ENCODE results near the gene RGR.

The RGR gene

DNA sequence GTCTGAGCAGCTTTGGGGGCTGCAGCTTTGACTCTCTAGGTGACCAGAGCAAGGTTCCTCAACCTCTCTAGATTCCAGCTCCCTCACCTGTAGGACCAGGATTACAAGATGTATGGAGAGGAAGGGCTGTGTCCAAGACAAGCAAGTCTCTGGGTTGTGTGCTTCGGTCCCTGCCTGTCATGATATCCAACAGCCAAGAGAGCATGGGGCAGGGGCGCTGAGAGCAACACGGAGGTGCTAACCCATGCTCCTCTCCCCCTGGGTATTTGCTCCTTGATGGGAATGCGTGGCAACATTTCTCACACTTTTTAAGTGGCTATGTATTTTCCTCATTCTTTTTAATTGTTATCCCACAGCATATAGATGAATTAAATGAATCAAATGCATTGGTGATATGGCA is 40.2 kb upstream of the RGR start:
- H3K9me3 ChIP-seq (ENCODE audit: control insufficient read depth in 1 of 2, low read length in 2 of 2), result no peaks in the 10 kb centered on the region
- H3K27ac ChIP-seq (ENCODE audit: low read depth, low read length), result no peak overlapping the region
- no peak overlapping the region for H3K9ac ChIP-seq (ENCODE audit: low read depth in 1 of 2, low read length in 2 of 2)
- no peak overlapping the region for H3K4me3 ChIP-seq (ENCODE audit: low read depth in 1 of 2, low read length in 2 of 2)
- no peaks in the 10 kb centered on the region for H3K27me3 ChIP-seq (ENCODE audit: control insufficient read depth in 1 of 2, insufficient read depth in 2 of 2, low read length in 2 of 2)
- no peaks in the 10 kb centered on the region for H3K36me3 ChIP-seq (ENCODE audit: control insufficient read depth in 1 of 2, insufficient read depth in 2 of 2, low read length in 2 of 2)
- H3K4me1 ChIP-seq (ENCODE audit: control insufficient read depth in 1 of 2, insufficient read depth in 2 of 2, low read length in 2 of 2), result peaks cover 6% of the 10 kb centered on the region in 2 donors

DNA sequence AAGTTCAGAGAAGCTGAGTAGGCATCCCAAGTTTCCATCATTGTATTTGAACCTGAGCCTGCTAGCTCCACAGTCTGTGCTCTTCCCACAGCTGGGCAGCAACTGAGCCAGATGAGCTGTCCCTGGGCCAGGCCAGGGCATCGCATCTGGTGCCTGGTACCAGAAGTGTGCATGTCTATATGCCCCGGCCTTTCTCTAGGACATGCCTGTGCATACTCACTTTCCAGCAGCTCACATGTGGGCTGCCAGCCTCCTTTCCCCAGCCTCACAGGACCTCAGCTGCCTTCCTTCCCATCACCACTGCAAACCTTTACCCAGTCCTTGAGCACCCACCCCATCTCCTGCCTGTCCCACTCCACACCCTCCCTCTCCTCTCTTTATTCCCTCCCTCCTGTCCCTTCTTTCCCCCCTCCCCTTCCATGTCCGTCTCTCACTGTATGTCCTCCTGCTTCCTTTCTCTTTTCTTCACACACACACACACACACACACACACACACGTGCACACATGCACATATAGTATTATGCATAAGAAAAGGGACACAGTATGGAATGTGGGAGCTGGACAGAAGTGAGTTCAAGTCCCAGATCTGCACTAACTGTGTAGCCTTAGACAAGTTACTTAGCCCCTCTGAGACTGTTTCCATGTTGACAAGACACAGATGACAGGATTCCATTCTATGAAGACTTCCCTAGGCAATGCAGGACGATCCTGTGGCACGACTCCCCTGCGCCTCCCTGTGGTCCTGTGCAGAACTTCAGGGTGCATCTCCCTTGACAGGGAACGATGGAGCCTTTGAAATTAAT is 39.6 kb upstream of the RGR start:
- Histone ChIP-seq H3K4me3 (ENCODE audit: low read depth in 1 of 2, low read length in 2 of 2) (no peak overlapping the region), H3K9ac (ENCODE audit: low read depth in 1 of 2, low read length in 2 of 2) (no peak overlapping the region), H3K27me3 (ENCODE audit: control insufficient read depth in 1 of 2, insufficient read depth in 2 of 2, low read length in 2 of 2) (no peaks in the 10 kb centered on the region), H3K4me1 (ENCODE audit: control insufficient read depth in 1 of 2, insufficient read depth in 2 of 2, low read length in 2 of 2) (peaks cover 6% of the 10 kb centered on the region in 2 donors), H3K27ac (ENCODE audit: low read depth, low read length) (no peak overlapping the region), H3K9me3 (ENCODE audit: control insufficient read depth in 1 of 2, low read length in 2 of 2) (no peaks in the 10 kb centered on the region), H3K36me3 (ENCODE audit: control insufficient read depth in 1 of 2, insufficient read depth in 2 of 2, low read length in 2 of 2) (no peaks in the 10 kb centered on the region)

DNA sequence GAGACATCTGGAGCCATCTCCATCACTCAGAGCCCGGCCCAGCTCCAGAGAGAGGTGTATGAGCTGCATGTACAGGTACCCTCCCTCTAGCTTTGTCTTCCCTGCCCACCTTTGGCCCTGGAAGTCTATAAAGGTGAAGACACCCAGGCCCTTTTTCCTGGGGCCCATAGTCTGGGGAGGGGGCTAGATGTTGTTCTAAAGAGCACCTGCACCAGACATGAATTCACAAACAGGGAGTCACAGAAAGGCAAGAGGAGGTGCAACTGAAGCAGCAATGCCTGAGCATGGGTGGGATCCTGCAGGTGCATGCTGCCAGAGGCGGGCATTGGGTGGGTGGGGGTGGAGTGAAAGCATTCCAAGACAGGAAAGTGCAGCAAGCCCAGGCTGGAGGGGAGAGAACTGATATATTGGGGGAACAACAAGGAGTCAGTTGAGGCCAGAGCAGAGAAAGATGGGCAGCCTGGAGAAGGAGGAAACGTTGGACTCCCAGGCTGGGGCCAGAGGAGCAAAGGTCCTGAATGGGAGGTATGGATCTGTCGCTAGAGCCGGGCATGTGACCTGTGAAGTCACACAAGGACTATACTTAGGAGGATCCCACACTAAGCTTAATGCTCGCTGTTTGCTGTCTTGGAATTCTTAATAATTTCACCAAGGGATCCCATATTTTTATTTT is 38.9 kb upstream of the RGR start:
- no peak overlapping the region for H3K27ac ChIP-seq (ENCODE audit: low read depth, low read length)
- no peaks in the 10 kb centered on the region for H3K36me3 ChIP-seq (ENCODE audit: control insufficient read depth in 1 of 2, insufficient read depth in 2 of 2, low read length in 2 of 2)
- H3K4me3 ChIP-seq (ENCODE audit: low read depth in 1 of 2, low read length in 2 of 2), result no peak overlapping the region
- H3K9me3 ChIP-seq (ENCODE audit: control insufficient read depth in 1 of 2, low read length in 2 of 2), result no peaks in the 10 kb centered on the region
- H3K27me3 ChIP-seq (ENCODE audit: control insufficient read depth in 1 of 2, insufficient read depth in 2 of 2, low read length in 2 of 2), result no peaks in the 10 kb centered on the region
- no peak overlapping the region for H3K9ac ChIP-seq (ENCODE audit: low read depth in 1 of 2, low read length in 2 of 2)
- peaks cover 5 to 6% of the 10 kb centered on the region in 2 donors for H3K4me1 ChIP-seq (ENCODE audit: control insufficient read depth in 1 of 2, insufficient read depth in 2 of 2, low read length in 2 of 2)

DNA sequence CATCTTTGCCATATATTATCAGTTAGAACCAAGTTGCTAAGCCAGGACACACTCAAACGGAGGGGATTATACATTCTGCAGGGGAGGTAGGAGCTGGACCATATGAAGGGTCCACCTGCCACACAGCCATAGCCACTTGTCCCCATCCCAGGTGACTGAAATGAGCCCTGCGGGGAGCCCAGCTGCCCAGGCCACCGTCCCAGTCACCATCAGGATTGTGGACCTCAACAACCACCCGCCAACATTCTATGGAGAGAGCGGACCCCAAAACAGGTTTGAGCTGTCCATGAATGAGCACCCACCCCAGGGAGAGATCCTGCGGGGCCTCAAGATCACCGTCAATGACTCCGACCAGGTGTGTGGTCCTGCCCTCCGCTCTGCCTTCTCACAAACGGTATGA is 36.8 kb upstream of the RGR start:
- Histone ChIP-seq H3K4me3 (ENCODE audit: low read depth in 1 of 2, low read length in 2 of 2) (no peak overlapping the region), H3K9me3 (ENCODE audit: control insufficient read depth in 1 of 2, low read length in 2 of 2) (no peaks in the 10 kb centered on the region), H3K27me3 (ENCODE audit: control insufficient read depth in 1 of 2, insufficient read depth in 2 of 2, low read length in 2 of 2) (no peaks in the 10 kb centered on the region), H3K27ac (ENCODE audit: low read depth, low read length) (no peak overlapping the region), H3K4me1 (ENCODE audit: control insufficient read depth in 1 of 2, insufficient read depth in 2 of 2, low read length in 2 of 2) (no peaks in the 10 kb centered on the region), H3K9ac (ENCODE audit: low read depth in 1 of 2, low read length in 2 of 2) (no peak overlapping the region), H3K36me3 (ENCODE audit: control insufficient read depth in 1 of 2, insufficient read depth in 2 of 2, low read length in 2 of 2) (no peaks in the 10 kb centered on the region)

DNA sequence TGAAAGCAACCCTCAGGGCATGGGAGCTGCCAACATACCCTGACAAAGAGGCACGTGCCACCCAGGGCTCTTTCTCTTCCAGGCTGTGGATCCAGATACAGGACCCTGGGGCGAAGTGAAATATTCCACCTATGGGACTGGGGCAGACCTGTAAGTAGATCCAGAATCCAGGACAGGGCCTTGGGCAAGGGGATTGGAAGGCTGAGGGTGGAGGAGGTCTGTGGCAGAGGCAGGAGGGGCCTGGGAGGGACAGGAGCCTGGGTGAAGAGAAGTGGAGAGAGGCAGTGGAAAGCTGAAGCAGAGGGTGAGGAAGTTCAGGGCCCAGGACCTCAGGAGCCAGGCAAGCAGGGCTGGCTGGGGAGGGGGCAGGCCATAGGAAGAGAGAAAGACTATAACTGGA is 33.3 kb upstream of the RGR start:
- Histone ChIP-seq H3K4me1 (ENCODE audit: control insufficient read depth in 1 of 2, insufficient read depth in 2 of 2, low read length in 2 of 2) (no peaks in the 10 kb centered on the region), H3K9me3 (ENCODE audit: control insufficient read depth in 1 of 2, low read length in 2 of 2) (no peaks in the 10 kb centered on the region), H3K27ac (ENCODE audit: low read depth, low read length) (no peak overlapping the region), H3K27me3 (ENCODE audit: control insufficient read depth in 1 of 2, insufficient read depth in 2 of 2, low read length in 2 of 2) (peaks cover 0 to 6% of the 10 kb centered on the region in 2 donors), H3K36me3 (ENCODE audit: control insufficient read depth in 1 of 2, insufficient read depth in 2 of 2, low read length in 2 of 2) (no peaks in the 10 kb centered on the region), H3K9ac (ENCODE audit: low read depth in 1 of 2, low read length in 2 of 2) (no peak overlapping the region), H3K4me3 (ENCODE audit: low read depth in 1 of 2, low read length in 2 of 2) (no peak overlapping the region)

DNA sequence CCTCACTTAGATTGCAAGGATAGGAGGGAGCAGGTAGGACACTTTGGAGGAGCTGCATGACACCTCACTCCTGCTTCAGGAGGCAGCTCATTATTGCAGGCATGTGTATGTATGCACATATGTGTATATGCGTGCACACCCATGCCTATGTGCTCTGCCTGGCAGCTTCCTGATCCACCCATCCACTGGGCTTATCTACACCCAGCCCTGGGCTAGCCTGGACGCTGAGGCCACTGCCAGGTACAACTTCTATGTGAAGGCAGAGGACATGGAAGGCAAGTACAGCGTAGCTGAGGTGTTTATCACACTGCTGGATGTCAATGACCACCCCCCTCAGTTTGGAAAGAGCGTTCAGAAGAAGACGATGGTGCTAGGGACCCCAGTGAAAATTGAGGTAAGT is 32.8 kb upstream of the RGR start:
- Histone ChIP-seq H3K4me1 (ENCODE audit: control insufficient read depth in 1 of 2, insufficient read depth in 2 of 2, low read length in 2 of 2) (no peaks in the 10 kb centered on the region), H3K27me3 (ENCODE audit: control insufficient read depth in 1 of 2, insufficient read depth in 2 of 2, low read length in 2 of 2) (peaks cover 0 to 6% of the 10 kb centered on the region in 2 donors), H3K9ac (ENCODE audit: low read depth in 1 of 2, low read length in 2 of 2) (no peak overlapping the region), H3K9me3 (ENCODE audit: control insufficient read depth in 1 of 2, low read length in 2 of 2) (no peaks in the 10 kb centered on the region), H3K4me3 (ENCODE audit: low read depth in 1 of 2, low read length in 2 of 2) (no peak overlapping the region), H3K36me3 (ENCODE audit: control insufficient read depth in 1 of 2, insufficient read depth in 2 of 2, low read length in 2 of 2) (no peaks in the 10 kb centered on the region), H3K27ac (ENCODE audit: low read depth, low read length) (no peak overlapping the region)

DNA sequence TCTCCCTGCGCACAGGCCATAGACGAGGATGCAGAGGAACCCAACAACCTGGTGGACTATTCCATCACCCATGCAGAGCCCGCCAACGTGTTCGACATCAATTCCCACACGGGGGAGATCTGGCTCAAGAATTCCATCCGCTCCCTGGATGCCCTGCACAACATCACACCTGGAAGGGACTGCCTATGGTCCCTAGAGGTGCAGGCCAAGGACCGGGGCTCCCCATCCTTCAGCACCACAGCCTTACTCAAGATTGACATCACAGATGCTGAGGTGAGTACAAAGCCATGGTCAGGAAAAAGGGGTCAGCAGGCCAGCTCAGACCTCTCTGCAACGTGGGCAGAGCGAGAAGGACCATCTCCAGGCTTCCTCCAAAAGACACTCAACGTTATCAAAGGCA is 31.8 kb upstream of the RGR start:
- Histone ChIP-seq H3K9me3 (ENCODE audit: control insufficient read depth in 1 of 2, low read length in 2 of 2) (no peaks in the 10 kb centered on the region), H3K27ac (ENCODE audit: low read depth, low read length) (no peak overlapping the region), H3K36me3 (ENCODE audit: control insufficient read depth in 1 of 2, insufficient read depth in 2 of 2, low read length in 2 of 2) (no peaks in the 10 kb centered on the region), H3K4me1 (ENCODE audit: control insufficient read depth in 1 of 2, insufficient read depth in 2 of 2, low read length in 2 of 2) (no peaks in the 10 kb centered on the region), H3K9ac (ENCODE audit: low read depth in 1 of 2, low read length in 2 of 2) (no peak overlapping the region), H3K27me3 (ENCODE audit: control insufficient read depth in 1 of 2, insufficient read depth in 2 of 2, low read length in 2 of 2) (peaks cover 0 to 6% of the 10 kb centered on the region in 2 donors), H3K4me3 (ENCODE audit: low read depth in 1 of 2, low read length in 2 of 2) (no peak overlapping the region)

DNA sequence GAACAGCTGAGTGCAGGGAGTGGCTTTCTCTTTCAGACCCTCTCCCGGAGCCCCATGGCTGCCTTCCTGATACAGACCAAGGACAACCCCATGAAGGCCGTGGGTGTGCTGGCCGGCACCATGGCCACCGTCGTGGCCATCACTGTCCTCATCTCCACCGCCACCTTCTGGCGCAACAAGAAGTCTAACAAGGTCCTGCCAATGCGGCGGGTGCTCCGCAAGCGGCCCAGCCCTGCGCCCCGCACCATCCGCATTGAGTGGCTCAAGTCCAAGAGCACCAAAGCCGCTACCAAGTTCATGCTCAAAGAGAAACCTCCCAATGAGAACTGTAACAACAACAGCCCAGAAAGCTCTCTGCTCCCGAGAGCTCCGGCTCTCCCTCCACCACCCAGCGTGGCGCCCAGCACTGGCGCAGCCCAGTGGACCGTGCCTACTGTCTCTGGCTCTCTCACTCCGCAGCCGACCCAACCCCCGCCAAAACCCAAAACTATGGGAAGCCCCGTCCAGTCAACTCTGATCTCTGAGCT is 30.7 kb upstream of the RGR start:
- Histone ChIP-seq H3K4me3 (ENCODE audit: low read depth in 1 of 2, low read length in 2 of 2) (no peak overlapping the region), H3K4me1 (ENCODE audit: control insufficient read depth in 1 of 2, insufficient read depth in 2 of 2, low read length in 2 of 2) (no peaks in the 10 kb centered on the region), H3K27ac (ENCODE audit: low read depth, low read length) (no peak overlapping the region), H3K27me3 (ENCODE audit: control insufficient read depth in 1 of 2, insufficient read depth in 2 of 2, low read length in 2 of 2) (peaks cover 0 to 6% of the 10 kb centered on the region in 2 donors), H3K36me3 (ENCODE audit: control insufficient read depth in 1 of 2, insufficient read depth in 2 of 2, low read length in 2 of 2) (no peaks in the 10 kb centered on the region), H3K9ac (ENCODE audit: low read depth in 1 of 2, low read length in 2 of 2) (no peak overlapping the region), H3K9me3 (ENCODE audit: control insufficient read depth in 1 of 2, low read length in 2 of 2) (no peaks in the 10 kb centered on the region)

DNA sequence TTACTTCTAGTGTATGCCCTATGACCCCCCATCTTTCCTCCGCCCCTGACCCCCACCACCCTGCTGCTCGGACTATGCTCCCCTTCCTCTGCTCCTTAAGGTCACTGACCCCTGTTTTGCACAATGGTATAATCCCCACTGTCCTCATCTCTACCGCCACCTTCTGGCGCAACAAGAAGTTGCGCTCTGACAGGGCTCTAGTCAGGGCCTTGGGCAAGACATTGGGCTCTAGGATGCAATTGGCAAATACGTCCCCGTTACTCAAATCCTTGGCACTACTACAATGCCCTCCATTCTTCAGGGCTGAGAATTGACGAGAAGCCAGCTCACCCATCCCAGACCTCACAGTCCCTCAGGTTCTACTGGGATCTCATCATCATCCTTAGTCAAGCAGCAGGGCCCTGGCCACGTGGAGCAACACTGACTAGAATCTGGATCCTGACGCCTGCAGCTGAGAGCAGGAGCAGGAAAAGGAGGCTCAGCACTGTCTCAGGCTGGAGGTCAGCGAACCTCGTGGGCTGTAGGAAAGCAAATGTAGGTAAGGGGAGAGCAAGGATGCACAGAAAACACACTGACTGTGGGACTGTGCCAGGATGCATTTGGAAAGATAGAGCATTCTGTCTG is 30.1 kb upstream of the RGR start:
- no peak overlapping the region for H3K4me3 ChIP-seq (ENCODE audit: low read depth in 1 of 2, low read length in 2 of 2)
- H3K9ac ChIP-seq (ENCODE audit: low read depth in 1 of 2, low read length in 2 of 2), result no peak overlapping the region
- no peaks in the 10 kb centered on the region for H3K4me1 ChIP-seq (ENCODE audit: control insufficient read depth in 1 of 2, insufficient read depth in 2 of 2, low read length in 2 of 2)
- peaks cover 0 to 6% of the 10 kb centered on the region in 2 donors for H3K27me3 ChIP-seq (ENCODE audit: control insufficient read depth in 1 of 2, insufficient read depth in 2 of 2, low read length in 2 of 2)
- no peak overlapping the region for H3K27ac ChIP-seq (ENCODE audit: low read depth, low read length)
- no peaks in the 10 kb centered on the region for H3K9me3 ChIP-seq (ENCODE audit: control insufficient read depth in 1 of 2, low read length in 2 of 2)
- no peaks in the 10 kb centered on the region for H3K36me3 ChIP-seq (ENCODE audit: control insufficient read depth in 1 of 2, insufficient read depth in 2 of 2, low read length in 2 of 2)

DNA sequence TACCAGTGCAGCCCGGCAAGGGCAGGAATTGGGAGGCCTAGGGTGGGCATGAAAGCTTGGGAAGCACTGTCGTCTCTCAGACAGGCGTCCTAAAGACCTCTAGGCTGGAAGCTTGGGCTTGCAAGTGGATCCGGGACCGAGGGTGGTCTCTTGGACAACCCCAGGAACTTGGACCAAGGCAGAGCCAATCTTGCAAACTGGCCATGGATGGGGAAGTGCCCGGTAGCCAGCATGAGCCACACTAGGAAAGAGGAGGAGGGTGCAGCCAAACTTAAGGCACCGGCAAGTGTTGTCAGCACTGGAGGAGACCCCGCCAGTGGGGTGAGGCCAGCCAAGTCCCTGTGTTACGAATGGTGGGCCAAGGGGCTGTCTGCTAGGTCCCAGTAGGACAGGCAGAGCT is 28.0 kb upstream of the RGR start:
- Histone ChIP-seq H3K27ac (ENCODE audit: low read depth, low read length) (no peak overlapping the region), H3K4me1 (ENCODE audit: control insufficient read depth in 1 of 2, insufficient read depth in 2 of 2, low read length in 2 of 2) (no peaks in the 10 kb centered on the region), H3K4me3 (ENCODE audit: low read depth in 1 of 2, low read length in 2 of 2) (no peak overlapping the region), H3K36me3 (ENCODE audit: control insufficient read depth in 1 of 2, insufficient read depth in 2 of 2, low read length in 2 of 2) (no peaks in the 10 kb centered on the region), H3K27me3 (ENCODE audit: control insufficient read depth in 1 of 2, insufficient read depth in 2 of 2, low read length in 2 of 2) (peaks cover 0 to 6% of the 10 kb centered on the region in 2 donors), H3K9ac (ENCODE audit: low read depth in 1 of 2, low read length in 2 of 2) (no peak overlapping the region), H3K9me3 (ENCODE audit: control insufficient read depth in 1 of 2, low read length in 2 of 2) (no peaks in the 10 kb centered on the region)

Measured in duodenal mucosa (tissue), 2 donors.